T-helper 1 cell (primary cell): ENCODE results near the gene EEF2KMT.
"Not testable (repeated sequence)": the region's sequence is repeated elsewhere in the genome, so short reads cannot be mapped to it uniquely, and the experiment has no call there.

ENCODE experiments used
- DNase-seq, 5 donors: peaks; one replicate each; pipeline ENCODE4 v3.0.0-alpha.2; 2012 to 2020

The EEF2KMT gene

DNA sequence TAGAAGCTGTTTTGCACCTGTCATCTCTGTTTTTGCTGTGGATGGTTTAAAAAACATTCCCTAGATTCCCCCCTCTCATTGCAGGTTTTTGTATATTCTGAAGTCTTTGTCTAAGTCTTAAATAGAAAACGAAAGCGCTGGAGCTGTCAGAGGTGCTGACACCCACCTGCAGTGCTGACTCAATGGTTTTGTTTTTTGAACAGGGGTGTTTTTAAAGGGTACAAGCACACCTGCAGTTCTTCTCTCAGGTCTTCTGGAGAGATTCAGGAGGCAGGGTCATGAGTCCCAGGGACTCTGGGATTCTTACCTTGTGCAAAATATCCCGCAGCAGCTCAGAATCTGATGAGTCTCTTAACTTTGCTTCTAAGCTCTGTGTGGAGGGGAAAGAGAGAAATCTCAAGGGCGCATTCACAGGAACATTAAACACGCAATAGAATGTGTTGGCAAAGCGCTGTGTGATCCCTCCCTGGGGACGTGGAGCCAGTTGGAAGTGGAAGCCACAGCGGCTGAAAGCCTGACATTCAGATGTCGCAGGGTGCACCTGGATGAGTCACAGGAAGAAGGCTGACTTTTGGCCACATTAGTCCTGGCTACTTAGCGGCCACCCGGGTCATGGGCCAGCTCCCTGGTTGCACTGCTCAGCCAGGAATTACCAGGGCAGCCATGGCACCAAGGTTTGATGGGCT is 2.3 kb downstream of the EEF2KMT start:
- not testable (repeated sequence) for DNase-seq

DNA sequence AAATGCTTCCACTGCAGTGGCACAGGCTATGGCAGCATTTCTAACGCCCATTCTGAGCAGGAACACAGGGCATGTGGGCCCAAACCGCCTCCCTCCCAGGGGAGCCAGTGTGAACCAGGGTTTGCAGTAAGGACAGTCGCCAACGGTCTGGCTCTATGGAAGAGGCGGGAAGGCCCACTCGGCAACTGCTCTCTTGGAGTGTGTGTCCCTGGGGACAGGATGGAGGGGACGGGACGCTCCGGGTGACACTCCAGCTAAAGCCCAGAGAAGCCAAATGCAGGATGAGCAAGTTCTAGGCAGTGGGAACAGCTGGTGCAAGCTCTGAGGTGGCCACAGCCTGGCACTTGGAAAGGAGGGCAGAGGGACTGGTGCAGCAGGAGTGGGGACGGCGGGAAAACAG is 3.8 kb downstream of the EEF2KMT start:
- not testable (repeated sequence) for DNase-seq

DNA sequence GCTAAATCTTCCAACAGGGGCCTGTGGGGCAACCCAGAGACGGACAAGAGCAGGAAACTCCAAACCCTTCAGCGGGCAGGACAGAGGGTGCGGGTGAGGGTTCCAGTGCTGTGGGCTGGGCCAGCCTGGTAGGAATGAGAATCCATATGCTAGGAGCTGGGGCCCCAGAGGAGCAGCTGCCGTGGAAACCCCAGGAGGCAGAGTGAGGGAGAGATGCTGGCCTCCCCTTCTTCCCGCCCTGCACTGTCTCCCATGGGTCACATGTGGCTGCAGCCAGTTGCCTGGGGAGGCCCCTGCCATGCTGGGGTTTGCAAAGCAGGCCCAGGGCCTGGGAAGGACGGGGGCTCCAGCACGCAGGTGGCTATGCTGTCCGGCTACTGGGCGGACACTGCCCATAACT is 4.5 kb downstream of the EEF2KMT start:
- not testable (repeated sequence) for DNase-seq

DNA sequence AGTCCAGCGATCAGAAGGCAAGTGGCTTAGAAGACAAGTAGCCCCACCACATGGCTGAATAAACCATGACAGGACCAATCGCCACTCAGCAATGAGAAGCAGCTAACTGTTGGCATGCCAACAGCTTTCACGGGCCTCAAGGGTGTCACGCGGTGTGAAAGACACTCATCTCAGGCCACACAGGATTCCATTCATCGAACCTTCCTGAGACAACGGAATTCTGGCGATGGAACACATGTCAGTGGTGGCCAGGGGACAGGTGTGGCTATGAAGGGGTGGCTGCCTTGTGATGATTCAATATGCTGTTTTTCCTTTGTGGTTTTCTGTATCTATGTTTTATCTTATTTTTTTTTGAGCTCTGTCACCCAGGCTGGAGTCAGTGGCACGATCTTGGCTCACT is 7.0 kb downstream of the EEF2KMT start:
- DNase-seq, result not testable (repeated sequence)

DNA sequence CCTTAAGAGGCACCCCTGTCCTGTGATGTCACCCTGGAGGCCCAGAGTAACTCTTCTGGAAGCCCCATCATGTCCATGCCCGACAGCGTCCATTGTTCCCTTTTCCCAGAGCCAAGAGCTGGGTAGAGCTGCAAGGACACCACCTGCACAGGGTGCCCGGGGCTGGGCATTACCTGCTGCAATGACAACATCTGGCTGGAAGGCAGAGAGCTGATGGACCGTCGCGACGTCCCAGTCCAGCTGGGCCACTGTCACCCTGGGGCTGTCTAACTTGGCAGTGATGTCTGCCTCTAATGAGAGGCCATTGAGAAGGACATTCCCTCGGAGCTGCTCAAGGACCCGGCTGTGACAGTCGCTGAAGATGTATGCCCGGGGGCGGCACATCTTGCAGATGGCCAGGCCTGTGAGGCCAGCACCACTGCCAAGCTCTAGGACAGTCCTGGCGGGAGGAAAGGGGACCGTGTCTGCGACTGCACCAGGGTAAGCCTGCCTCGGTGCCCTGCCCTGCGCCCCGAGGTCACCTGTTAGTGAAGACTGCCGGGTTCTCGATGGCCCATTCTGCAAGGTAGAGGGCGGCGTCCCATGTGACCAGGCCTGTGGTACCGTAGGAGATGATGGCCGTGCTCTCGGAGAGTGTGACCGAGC is 7.6 kb downstream of the EEF2KMT start:
- DNase-seq, result not testable (repeated sequence)

DNA sequence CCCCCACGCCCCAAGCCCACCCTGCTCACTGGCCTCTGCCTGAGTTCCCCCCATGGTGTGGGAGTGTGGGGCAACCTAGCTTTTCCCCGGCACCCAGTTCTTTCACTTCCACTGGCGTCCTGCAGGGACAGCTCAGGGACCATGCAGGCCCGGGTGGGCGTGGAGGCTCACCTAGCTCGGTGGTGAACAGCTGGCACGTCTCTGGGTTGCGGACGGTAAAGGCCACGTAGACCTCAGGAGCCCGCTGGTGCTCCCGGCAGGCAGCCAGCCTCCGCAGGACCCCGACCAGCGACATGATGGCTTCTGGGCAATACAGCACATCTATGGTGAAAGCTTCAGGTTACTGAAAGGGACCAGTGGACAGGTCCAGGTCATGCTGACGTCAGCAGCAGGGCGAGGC is 8.7 kb downstream of the EEF2KMT start:
- not testable (repeated sequence) for DNase-seq

DNA sequence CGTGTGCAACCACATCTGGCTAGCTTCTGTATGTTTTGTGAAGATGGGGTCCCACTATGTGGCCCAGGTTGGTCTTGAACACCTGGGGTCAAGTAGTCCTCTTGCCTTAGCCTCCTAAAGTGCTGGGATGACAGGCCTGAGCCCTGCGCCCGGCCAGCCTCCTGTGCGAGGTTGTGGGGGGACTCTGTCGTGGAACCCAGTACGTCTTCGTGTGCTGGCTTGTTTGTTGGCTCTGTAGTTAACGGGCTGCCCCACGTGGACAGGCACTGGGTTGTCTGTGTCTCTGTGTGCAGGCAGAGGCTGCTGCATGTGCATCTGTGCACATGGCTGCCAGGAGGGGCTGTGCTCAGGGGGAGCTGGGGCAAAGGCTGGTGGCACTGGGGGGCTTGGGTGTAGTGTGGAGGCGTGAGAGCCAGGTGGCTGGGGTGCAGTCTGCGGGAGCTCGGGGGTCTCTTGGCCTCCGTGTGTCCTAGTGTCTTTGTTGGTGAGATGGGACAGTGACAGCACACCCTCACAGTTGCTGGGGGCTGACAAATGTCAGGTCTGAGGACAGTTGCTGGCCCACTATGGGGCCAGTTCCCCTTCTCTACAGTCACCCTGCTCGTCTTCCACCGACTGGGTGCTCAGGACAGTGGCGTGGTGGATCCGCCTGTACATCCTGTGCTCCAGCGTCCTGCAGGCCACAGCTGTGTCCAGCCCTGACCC is 9.4 kb downstream of the EEF2KMT start:
- not testable (repeated sequence) for DNase-seq

DNA sequence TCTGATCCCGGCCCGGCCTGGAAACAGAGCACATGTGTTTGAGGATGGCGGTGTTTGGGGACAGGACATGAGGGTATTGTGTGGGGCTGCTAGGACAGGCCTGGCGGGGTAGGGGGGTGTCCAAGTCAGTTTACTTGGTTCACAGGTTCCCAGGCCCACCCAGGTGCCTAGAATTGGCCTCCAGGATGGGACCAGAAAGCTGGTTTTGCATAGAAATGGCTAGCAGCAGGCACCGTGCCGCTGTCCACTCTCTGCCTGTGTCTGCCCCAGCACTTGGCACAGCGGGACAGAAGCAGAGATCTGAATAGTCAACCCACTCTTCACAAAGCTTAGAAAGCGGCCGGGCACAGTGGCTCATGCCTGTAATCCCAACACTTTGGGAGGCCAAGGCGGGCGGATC is 11.9 kb downstream of the EEF2KMT start:
- DNase-seq, result not testable (repeated sequence)

DNA sequence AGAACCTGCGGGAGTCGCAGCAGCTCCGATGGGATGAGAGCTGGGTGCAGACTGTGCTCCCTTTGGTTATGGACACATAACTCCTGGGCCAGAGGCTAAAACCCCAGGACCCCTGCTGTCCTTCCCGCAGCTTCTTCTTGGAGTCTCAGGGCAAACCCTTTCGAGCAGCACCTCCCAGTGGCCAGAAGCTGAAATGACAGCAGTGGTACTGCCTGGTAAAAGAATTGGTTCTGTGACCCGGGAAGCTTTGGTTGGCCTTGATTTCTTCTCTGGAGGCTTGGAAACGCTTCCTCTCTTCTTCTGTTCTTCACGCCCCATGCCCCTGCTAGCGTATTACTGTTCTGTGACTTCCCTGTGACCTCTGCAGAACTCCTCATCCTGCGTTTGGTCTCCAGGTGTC is 12.8 kb downstream of the EEF2KMT start:
- DNase-seq, result peak in 3 of 5 donors; percentile 15 to 41 (median 32)

DNA sequence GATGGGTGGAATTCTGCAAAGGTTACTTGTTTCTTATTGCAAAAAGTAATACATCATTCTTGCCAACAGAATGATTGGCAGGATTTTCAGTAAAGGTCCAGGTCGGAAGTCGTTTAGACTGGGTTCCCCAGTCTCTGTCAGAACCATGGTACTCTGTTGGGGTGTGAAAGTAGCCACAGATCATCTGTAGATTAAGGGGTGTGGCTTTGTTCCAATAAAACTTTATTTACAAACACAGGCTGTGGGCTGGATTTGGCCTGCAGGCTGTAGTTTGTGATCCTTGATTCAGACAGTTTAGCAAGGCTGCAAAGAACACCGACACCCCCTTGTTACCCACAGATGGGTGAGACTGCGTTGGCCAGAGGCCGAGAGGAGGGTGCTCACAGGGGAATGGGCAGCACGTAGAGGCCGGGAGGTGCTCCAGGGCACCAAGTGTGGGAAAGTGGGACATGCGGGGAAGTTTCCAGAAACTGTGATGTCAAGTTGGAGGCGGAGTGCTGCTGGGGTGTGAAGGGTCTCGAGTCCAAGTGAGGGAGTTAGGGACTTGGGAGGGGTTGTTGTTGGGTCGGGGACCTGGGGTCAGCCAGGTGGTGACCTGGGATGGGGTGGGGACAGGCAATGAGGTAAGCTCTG is 13.4 kb downstream of the EEF2KMT start:
- DNase-seq, result not testable (repeated sequence)

DNA sequence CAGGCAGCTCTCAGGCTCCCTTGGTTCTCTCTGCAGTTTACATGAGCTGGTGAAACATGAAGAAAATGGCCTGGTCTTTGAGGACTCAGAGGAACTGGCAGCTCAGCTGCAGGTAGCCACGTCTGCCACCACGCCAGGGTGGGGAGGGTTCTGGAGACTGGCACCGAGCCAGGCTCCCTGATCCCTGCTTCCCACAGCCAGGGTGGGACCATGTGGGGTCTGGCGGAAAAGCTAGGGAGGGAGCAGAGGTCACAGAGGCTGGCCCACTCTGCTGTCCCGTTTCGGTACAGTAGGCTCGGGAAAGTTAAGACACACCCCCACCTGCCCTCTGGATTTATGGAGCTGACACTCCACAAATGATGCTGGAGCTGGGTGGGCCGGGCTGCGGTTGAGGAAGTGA is 13.9 kb downstream of the EEF2KMT start:
- not testable (repeated sequence) for DNase-seq

DNA sequence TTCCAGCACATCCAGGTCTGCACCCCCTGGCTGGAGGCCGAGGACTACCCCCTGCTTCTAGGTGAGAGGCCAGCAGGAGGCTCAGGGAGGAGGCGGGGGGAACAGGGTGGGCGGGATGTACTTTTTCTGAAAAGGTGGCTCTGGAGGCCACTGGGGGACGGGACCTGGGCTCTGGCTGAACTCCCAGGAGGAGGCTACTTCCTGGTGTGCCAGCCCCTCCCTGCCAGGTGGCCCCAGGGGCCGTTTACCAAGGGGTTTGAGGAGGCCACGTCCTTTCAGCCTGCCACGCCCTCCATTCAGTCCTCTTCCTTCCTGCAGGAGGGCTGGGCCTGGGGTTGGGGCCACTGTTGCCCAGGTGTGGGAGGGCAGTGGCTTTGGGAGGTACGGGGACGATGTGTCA is 16.6 kb downstream of the EEF2KMT start:
- not testable (repeated sequence) for DNase-seq

DNA sequence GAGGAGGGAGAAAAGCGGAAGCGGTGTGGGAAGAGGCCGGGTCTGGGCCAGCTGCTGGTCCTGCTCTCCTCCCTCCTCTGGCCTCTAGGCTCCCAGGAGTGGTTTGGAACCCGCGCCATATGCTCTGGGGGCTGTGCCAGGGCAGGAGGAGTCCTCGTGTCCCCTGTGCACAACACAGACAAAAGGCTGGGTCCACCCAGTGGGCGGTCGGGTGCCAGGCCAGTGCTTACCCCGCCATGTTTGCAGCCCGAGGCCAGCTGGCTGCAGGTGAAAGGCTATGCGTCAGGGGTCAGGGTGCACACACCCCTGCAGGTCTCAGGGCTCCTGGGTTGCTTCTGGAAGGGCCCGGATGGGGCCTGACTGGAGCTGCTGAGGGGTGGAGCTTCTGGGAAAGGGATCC is 17.1 kb downstream of the EEF2KMT start:
- DNase-seq, result not testable (repeated sequence)

DNA sequence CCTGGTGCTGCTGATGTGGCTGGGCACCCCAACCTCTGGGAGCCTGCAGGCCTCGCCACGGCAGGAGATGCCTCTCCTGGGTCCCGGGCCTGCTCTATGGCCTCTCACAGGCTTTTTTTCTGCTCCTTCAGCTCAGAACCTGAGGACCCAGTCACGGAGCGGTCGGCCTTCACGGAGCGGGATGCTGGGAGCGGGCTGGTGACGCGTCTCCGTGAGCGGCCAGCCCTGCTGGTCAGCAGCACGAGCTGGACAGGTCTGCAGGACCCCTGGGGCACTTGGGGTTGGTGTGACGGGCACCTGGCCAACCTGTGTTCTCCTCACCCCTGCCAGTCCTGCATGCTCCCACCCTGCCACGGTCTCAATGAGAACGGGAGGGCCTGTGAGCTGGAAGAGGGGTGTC is 19.0 kb downstream of the EEF2KMT start:
- no peak for DNase-seq

DNA sequence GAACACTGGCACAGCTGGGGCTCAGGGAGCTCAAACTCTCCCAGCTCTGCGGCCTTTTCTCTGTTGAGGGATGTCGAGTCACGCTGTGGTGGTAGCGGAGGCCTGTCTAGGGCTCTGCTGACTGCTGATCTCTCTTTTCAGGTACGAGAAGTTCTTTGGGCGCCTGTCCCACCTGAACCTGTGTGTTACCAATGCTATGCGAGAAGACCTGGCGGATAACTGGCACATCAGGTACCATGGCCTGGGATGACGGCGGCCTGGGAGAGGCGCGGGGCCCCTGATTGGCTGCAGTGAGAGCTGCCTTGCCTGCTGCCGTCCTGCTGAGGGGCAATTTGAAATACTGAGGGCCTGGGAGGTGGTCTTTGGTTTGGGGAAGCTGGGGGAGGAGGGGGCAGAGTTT is 20.3 kb downstream of the EEF2KMT start:
- no peak for DNase-seq

DNA sequence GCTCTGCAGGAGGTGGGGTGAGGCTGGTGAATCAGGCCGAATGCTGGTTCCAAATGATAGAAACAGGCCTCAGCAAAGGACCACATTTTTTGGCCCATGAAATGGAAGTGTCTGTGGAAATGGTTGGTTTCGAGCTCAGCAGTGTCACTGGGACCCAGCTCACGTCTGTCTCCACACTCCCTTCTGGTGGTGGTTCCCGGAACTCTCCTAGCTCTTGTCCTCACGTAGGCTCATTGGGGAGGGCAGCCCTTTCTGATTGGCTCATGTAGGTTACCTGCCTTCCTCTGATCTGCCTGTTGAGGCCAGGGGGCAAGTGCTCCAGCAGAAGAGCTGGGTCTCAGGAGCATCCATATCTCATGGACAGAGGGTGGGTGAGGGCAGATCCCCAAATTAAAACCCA is 22.0 kb downstream of the EEF2KMT start:
- DNase-seq, result no peak

DNA sequence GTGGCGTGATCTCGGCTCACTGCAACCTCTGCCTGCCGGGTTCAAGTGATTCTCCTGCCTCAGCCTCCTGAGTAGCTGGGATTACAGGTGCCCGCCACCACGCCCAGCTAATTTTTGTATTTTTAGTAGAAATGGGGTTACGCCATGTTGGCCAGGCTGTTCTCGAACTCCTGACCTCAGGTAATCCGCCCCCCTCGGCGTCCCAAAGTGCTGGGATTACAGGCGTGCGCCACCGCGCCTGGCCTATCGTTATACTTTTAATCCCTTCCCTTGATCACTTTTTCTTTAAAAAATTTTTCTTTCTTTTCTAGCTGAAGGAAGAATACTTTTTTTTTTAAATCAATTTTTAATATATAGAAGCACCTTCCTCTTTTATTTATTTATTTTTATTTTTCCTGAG is 23.8 kb downstream of the EEF2KMT start:
- DNase-seq, result not testable (repeated sequence)

DNA sequence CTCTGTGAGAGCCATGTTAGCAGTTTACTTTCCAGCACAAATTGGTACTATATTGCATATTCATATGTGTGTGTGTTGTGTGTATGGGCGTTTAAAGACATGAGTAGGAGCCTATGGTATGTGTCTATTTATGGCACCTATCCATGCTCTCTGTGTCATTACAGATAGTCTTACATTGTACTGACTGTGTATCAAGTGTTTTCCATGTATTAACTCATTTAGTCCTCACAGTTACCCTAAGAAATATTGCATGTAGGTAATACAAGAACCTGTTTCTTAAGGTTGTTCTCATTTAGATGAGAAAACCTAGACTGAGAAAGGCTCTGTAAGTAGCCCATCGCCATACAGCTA is 24.3 kb downstream of the EEF2KMT start:
- DNase-seq, result no peak

DNA sequence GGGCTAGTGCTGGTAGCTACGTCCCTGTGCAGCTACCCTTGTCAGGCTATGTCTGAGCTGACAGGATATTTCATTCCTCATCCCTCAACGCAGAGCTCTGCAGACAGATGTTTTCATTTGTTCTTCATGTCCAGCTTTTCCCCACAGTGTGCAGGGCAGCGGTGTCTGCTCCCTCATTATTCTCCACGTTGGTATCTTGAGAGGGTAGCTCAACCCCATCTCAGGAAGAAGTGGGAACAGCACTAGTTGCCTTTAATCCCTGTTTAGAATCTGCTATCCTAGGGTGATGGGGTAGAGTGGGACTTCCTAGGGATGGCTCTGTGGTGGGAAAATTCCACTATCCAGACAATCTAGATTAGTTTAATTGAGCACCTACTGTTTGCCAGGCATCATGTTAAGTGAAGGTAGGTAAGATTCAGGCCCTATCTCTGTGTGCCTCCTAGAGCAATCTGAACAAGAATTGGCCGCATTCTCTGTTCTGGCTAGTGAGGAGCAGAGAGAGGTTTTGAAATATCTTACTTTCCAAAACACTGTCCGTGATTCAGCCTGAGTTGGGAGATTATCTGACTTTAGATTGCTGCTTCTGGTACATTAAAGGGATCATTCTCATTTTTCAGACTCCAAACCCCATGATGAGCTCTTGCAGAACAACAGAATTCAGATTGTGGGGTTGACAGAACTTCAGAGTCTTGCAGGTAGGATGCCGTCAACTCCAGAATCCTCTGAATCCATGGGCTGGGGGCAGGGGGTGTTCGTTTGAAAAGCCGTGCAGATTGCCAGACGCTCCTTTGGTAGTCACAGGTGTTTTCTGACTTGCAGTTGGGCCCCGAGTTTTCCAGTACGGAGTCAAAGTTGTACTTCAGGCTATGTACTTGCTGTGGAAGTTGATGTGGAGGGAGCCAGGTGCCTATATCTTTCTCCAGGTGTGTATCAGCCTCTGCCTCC is 25.0 kb downstream of the EEF2KMT start:
- no peak for DNase-seq

DNA sequence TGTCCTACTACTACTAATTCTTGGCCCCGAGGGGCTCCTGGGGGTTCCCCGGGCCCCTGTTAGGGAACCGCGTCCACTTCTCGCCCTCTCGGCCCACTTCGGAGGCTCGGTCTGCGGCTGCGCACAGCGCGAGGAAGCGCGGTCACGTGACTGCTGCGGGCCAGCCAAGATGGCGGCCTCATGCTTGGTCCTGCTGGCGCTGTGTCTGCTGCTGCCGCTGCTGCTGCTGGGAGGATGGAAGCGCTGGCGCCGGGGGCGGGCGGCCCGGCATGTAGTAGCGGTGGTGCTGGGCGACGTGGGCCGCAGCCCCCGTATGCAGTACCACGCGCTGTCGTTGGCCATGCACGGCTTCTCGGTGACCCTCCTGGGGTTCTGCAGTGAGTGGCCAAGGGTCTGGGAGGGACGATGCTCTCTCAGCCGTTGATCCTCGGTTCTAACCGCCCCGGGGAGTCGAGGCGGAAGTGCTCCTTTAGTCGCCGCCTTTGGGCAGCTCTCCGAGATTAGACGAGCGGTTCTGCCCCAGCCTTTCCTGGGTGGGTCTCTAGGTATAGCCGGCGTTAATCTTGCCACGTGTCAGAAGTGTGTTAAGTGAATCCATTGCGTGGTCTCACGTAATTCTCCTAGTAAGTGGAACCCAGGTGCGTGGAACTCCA is 25.8 kb downstream of the EEF2KMT start, which contains the start of gene ALG1:
ALG1 (plus strand) TSS at position 163 of the 653 bp plus-strand sequence; CDS start at position 170, 7 bp downstream.
- peak; percentile 75 to 90 (median 86) for DNase-seq

DNA sequence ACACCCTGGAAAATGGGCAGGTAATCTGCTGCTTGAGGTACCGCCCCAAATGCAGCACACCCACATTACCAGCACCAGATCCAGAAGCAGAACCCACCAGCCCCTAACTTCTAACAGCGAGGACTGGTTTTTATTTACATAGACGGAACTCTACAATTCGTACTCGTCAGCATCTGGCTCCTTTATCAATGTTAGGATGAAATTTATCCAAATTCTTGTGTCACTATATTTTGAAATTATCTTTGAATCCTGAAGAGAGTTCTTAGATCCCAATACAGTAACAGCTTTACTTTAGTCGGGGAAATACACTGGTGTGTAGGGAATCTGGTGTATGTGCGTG is 26.3 kb downstream of the EEF2KMT start:
- no peak for DNase-seq
